NB4 (cell line): ENCODE measurements around the gene MMAB.

Experiments
- MYC ChIP-seq: IDR thresholded peaks from 2 replicates; pipeline ENCODE4 v1.6.1; 2011; ENCODE audit warnings: low read depth, low read length
- POLR2A ChIP-seq: IDR thresholded peaks from 2 replicates; pipeline ENCODE4 v1.6.1; 2011; ENCODE audit warnings: mild to moderate bottlenecking; ENCODE audit not compliant: insufficient read length; ENCODE audit errors: extremely low read depth
- TF ChIP-seq, protein P1 (sequence below): IDR thresholded peaks from one replicate; pipeline ENCODE4 v1.5.1; 2012; ENCODE audit warnings: low read depth, low read length

- TF ChIP-seq, protein P1, sequence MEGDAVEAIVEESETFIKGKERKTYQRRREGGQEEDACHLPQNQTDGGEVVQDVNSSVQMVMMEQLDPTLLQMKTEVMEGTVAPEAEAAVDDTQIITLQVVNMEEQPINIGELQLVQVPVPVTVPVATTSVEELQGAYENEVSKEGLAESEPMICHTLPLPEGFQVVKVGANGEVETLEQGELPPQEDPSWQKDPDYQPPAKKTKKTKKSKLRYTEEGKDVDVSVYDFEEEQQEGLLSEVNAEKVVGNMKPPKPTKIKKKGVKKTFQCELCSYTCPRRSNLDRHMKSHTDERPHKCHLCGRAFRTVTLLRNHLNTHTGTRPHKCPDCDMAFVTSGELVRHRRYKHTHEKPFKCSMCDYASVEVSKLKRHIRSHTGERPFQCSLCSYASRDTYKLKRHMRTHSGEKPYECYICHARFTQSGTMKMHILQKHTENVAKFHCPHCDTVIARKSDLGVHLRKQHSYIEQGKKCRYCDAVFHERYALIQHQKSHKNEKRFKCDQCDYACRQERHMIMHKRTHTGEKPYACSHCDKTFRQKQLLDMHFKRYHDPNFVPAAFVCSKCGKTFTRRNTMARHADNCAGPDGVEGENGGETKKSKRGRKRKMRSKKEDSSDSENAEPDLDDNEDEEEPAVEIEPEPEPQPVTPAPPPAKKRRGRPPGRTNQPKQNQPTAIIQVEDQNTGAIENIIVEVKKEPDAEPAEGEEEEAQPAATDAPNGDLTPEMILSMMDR = no peak
- TF ChIP-seq POLR2A = no peak
- TF ChIP-seq MYC = no peak
Observed at GRCh38 chr12:109577311-109577710, 4.0 kb upstream of the MMAB start.
